ENCODE data around the gene IFNL4.
"Not testable (repeated sequence)": the region's sequence is repeated elsewhere in the genome, so short reads cannot be mapped to it uniquely, and the experiment has no call there.

IFNL4 gene

DNA sequence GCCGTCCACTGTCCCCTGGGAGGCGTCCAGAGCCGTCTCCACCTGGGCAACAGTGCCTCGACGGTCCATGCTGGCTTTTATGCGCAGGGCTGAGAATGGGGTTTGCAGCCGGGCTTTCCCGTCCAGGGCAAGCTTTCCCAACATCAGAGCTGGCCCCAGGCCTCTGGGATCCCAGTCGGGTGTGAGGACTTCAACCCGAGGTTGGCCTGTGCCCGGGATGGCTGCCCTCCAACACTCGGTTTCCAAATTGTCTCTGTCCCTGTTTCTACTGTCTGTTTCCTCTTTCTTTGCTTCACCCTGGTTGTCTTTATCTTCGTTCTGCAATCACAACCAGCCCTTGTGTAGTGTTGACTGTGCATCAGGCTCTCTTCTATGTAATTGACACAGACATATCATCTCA, at the start of gene IFNL4:
Gene IFNL4 (minus strand): TSS at position 51 of the 400 bp plus-strand sequence.
- no peak for DNase-seq (ENCODE audit: low read depth in 2 of 2)

- DNase-seq (ENCODE audit: low read depth in 2 of 2): peak; percentile 27 to 38
Measured at GRCh38 chr19:39297931-39298634, 49.4 kb upstream of the IFNL4 start.

DNA sequence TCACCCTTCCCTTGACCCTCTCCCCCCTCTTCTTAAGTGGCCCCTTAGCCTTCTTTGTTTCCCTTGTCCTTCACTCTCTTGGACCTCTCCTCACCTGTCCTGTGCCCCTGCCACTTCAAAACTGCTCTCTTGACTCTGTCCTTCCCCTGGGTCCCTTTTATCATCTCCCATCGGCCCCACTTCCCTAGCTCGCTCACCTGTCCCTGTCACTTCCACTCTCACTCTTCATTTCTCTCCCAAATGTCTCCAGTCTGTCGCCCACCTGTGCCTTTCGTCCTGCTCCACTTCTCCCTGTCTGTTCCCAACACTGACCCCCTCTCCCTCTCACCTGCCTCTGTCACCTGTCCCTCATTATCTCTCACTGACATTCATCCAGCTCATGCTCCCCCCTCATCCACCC, 48.2 kb upstream of the IFNL4 start:
- no peak for DNase-seq (ENCODE audit: low read depth in 2 of 2)

- DNase-seq (ENCODE audit: low read depth in 2 of 2): no peak
Measured at GRCh38 chr19:39296055-39296645, 47.5 kb upstream of the IFNL4 start, which contains the start of gene IFNL1. Gene IFNL1, plus strand, starts transcription at chr19:39296407. Its CDS starts 15 bp downstream, at chr19:39296422.

- no peak for DNase-seq (ENCODE audit: low read depth in 2 of 2)
Measured at GRCh38 chr19:39293394-39293793, 44.7 kb upstream of the IFNL4 start.

GRCh38 chr19:39284032-39284431, 35.4 kb upstream of the IFNL4 start:
- no peak for DNase-seq (ENCODE audit: low read depth in 2 of 2)

- no peak for DNase-seq (ENCODE audit: low read depth in 2 of 2)
Measured at GRCh38 chr19:39282021-39282420, 33.4 kb upstream of the IFNL4 start.

GRCh38 chr19:39277598-39277997, 28.9 kb upstream of the IFNL4 start:
- no peak for DNase-seq (ENCODE audit: low read depth in 2 of 2)

DNA sequence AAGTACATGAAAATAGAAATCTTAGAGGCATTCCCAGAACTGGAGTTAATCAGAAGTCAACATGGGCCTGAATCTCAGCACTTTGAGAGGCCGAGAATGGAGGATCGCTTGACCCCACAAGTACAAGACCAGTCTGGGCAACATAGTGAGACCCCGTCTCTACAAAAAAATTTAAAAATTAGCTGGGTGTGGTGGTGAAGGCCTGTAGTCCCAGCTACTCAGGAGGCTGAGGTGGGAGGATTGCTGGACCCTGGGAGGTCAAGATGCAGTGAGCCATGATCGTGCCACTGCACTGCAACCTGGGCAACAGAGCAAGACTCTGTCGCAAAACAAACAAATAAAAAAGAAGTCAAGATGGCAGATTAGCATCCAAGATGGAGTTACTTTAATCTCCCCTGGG, 28.1 kb upstream of the IFNL4 start:
- no peak for DNase-seq (ENCODE audit: low read depth in 2 of 2)

- no peak for DNase-seq (ENCODE audit: low read depth in 2 of 2)
Measured at GRCh38 chr19:39275578-39275977, 26.9 kb upstream of the IFNL4 start.

DNA sequence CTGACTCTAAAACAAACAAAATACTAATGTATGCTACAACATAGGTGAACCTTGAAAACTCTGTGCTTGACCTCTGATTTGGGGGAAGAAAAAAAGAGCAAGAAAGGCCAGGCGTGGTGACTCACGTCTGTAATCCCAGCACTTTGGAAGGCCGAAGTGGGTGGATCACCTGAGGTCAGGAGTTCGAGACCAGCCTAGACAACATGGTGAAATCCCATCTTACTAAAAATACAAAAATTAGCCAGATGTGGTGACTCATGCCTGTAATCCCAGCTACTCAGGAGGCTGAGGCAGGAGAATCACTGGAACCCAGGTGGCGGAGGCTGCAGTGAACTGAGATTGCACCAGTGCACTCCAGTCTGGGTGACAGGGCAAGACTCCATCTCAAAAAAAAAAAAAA, 25.2 kb upstream of the IFNL4 start:
- DNase-seq (ENCODE audit: low read depth in 2 of 2): not testable (repeated sequence)

- no peak for DNase-seq (ENCODE audit: low read depth in 2 of 2)
Measured at GRCh38 chr19:39270036-39270871, 21.6 kb upstream of the IFNL4 start.

GRCh38 chr19:39269369-39269768, 20.7 kb upstream of the IFNL4 start:
- not testable (repeated sequence) for DNase-seq (ENCODE audit: low read depth in 2 of 2)

- DNase-seq (ENCODE audit: low read depth in 2 of 2): not testable (repeated sequence)
Measured at GRCh38 chr19:39268531-39269223, 20.0 kb upstream of the IFNL4 start.

DNA sequence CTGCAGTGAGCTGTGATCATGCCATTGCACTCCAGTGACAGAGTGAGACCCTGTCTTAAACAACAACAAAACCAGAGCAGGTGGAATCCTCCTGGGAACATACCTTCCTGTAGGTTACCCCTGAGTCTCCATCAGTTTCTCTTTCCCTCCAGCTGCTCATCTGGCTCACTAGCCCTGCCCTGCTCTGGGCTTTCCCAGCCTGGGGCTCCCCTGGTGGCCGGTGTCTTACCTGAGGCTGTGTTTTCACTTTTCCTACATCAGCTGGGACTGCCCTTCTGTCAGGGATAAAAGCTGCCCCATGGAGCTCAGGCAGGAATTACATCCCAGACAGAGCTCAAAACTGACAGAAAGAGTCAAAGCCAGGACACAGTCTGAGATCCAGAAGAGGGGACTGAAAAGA, 19.4 kb upstream of the IFNL4 start, which contains the start of gene IFNL2:
Gene IFNL2 (plus strand): TSS at position 312 of the 400 bp plus-strand sequence. CDS start 173 bp downstream, outside the sequence.
- DNase-seq (ENCODE audit: low read depth in 2 of 2): not testable (repeated sequence)

DNA sequence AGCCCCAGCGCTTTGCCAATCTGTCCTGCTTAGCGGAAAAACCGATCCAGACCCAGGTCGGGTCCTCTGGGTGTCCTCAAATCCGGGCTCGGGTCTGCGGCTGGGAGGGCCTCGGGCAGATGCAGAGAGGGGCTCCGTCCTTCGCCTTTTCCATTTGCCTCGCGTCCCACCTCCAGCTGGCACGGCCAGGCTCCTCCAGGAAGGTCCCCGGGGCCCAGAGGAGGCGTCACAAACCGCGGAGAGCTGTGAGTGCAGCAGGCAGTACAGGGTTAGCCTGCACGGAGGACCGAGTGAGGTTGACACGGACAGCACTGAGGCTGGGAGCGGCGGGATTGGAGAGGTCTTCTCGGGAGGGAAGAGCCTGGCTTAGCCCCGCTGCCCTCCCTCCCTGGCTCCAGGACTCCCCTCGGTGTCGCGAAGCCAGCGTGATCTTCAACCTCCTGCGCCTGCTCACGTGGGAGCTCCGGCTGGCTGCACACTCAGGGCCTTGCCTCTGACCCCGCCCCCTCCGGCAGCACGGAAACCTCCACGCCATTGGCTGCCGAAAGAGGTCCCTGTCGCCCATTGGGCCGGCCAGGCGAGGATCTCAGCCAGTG, 16.8 kb upstream of the IFNL4 start:
- DNase-seq (ENCODE audit: low read depth in 2 of 2): no peak

GRCh38 chr19:39264306-39265290, 15.9 kb upstream of the IFNL4 start:
- no peak for DNase-seq (ENCODE audit: low read depth in 2 of 2)

GRCh38 chr19:39263912-39264305, 15.3 kb upstream of the IFNL4 start:
- no peak for DNase-seq (ENCODE audit: low read depth in 2 of 2)

- DNase-seq (ENCODE audit: low read depth in 2 of 2): no peak
Measured at GRCh38 chr19:39262496-39262895, 13.8 kb upstream of the IFNL4 start.

DNA sequence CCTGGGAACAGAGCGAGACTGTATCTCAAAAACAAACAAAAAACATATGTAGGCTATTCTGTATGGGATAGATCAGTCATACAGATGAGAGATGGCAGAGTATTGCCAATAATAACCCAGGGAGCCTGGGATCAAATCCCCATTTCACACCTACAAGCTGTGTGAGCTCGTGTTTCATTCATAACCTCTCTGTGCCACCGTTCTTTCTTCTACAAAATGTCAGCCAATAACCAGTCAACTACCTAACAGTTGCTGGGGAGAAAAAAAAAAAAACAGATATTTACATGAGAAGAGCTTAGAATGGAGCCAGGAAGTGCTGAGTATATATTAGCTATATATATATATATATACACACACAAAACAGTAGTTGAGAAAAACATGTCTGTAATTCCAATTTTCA, 13.0 kb upstream of the IFNL4 start:
- DNase-seq (ENCODE audit: low read depth in 2 of 2): no peak

Data from stimulated activated CD8-positive, alpha-beta memory T cell treated with anti-CD3 and anti-CD28 coated beads, Interleukin-15, amount 100 ng/mL, for 4 hours (primary cell).